Activated T-cell treated with anti-CD3 and anti-CD28 coated beads, Interleukin-2, amount 50 U/mL, for 72 hours (primary cell): ENCODE data around the gene ENDOV. TPM values are rescaled to one million over a fixed set of nuclear protein-coding genes. Genes with fewer than 3 reads are reported as not detected.

Experiments used
- ATAC-seq, 2 donors: fragments of 150-1000 bp; cut with Tn5 transposase; replicated peaks in 1 of 2; 2 replicates each; pipeline ENCODE4 v1.10.0; 2021; ENCODE audit warnings: moderate library complexity in 2 of 2, mild to moderate bottlenecking in 1 of 2
- DNase-seq, 2 donors: peaks; one replicate each; pipeline ENCODE4 v3.0.0; 2021 to 2022; ENCODE audit warnings: mixed read lengths in 1 of 2
- H3K27ac Mint-ChIP-seq: one replicate; pipeline ENCODE4 v1.8.0; 2022; ENCODE audit warnings: mild to moderate bottlenecking, moderate library complexity, mixed read lengths
- H3K27me3 Mint-ChIP-seq: one replicate; pipeline ENCODE4 v1.8.0; 2022; ENCODE audit warnings: low read depth, mixed read lengths
- H3K36me3 Mint-ChIP-seq, 2 donors: one replicate each; pipeline ENCODE4 v1.8.0; 2022; ENCODE audit warnings: mixed read lengths in 2 of 2, mild to moderate bottlenecking in 1 of 2; ENCODE audit not compliant: insufficient read depth in 2 of 2
- H3K4me1 Mint-ChIP-seq: one replicate; pipeline ENCODE4 v1.8.0; 2022; ENCODE audit warnings: low read depth, mixed read lengths
- H3K4me3 Mint-ChIP-seq, 2 donors: one replicate each; pipeline ENCODE4 v1.8.0; 2022; ENCODE audit warnings: mild to moderate bottlenecking in 2 of 2, mixed read lengths in 2 of 2, moderate library complexity in 2 of 2
- H3K9me3 Mint-ChIP-seq, 2 donors: one replicate each; pipeline ENCODE4 v1.8.0; 2022; ENCODE audit warnings: mixed read lengths in 2 of 2
- total RNA-seq, 2 donors: library from RNA; stranded (reverse); gene quantifications; one replicate each; pipeline ENCODE4 v1.2.3, GENCODE V29; 2022

The ENDOV gene
- total RNA-seq, 2 donors from 2014 or later: 25.3 to 29.0 TPM

GRCh38 chr17:80454557-80455335 lies 39.8 kb downstream of the ENDOV start:
- DNase-seq (peak; percentile 98), ATAC-seq (peak; percentile 95)
- Mint-ChIP-seq H3K4me1 (peaks cover 39% of the 10 kb centered on the region), H3K9me3 (no peaks in the 10 kb centered on the region), H3K36me3 (peaks cover 1 to 3% of the 10 kb centered on the region in 2 donors), H3K27me3 (peaks cover 31% of the 10 kb centered on the region), H3K4me3 (peak overlapping the region; percentile 94 to 96), H3K27ac (peak overlapping the region; percentile 96)

DNA sequence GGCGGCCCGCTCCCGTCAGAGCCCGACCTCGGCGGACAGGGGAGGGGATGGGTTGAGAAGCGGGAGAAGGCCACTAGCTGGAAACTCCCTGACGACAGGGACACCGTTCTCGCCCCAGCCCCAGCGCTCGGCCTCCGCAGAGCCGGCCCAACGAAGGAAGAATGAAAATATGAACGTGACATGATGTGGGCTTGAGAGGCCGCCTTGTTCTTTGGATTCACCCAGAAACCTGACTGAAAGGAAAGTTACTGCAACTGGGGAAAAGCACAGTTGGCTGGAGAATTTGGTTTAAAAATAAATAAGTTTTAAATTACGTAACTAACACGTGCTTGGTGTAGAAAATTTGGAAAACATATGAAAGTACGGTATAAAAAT lies 40.4 kb downstream of the ENDOV start:
- Mint-ChIP-seq H3K4me1 (peaks cover 39% of the 10 kb centered on the region), H3K9me3 (no peaks in the 10 kb centered on the region), H3K27ac (peak overlapping the region; percentile 96), H3K4me3 (peak overlapping the region; percentile 94 to 96), H3K36me3 (peaks cover 1 to 3% of the 10 kb centered on the region in 2 donors), H3K27me3 (peaks cover 34% of the 10 kb centered on the region)
- peak in 1 of 2 donors; percentile 42 for ATAC-seq
- peak; percentile 49 to 57 for DNase-seq

GRCh38 chr17:80455784-80456183 lies 40.8 kb downstream of the ENDOV start:
- H3K36me3 Mint-ChIP-seq: peaks cover 1 to 3% of the 10 kb centered on the region in 2 donors
- H3K4me3 Mint-ChIP-seq: peak overlapping the region; percentile 66 to 96
- no peak for ATAC-seq
- peaks cover 38% of the 10 kb centered on the region for H3K27me3 Mint-ChIP-seq
- no peak overlapping the region for H3K27ac Mint-ChIP-seq
- peaks cover 39% of the 10 kb centered on the region for H3K4me1 Mint-ChIP-seq
- no peak for DNase-seq
- H3K9me3 Mint-ChIP-seq: no peaks in the 10 kb centered on the region

- peaks cover 1 to 3% of the 10 kb centered on the region in 2 donors for H3K36me3 Mint-ChIP-seq
- no peaks in the 10 kb centered on the region for H3K9me3 Mint-ChIP-seq
- H3K27ac Mint-ChIP-seq: no peak overlapping the region
- H3K27me3 Mint-ChIP-seq: peaks cover 44% of the 10 kb centered on the region
- H3K4me3 Mint-ChIP-seq: peak overlapping the region; percentile 36 to 51
- DNase-seq (no peak), ATAC-seq (no peak)
- H3K4me1 Mint-ChIP-seq: peaks cover 39% of the 10 kb centered on the region
These were observed 41.7 kb downstream of the ENDOV start for GRCh38 chr17:80456465-80457235.

DNA sequence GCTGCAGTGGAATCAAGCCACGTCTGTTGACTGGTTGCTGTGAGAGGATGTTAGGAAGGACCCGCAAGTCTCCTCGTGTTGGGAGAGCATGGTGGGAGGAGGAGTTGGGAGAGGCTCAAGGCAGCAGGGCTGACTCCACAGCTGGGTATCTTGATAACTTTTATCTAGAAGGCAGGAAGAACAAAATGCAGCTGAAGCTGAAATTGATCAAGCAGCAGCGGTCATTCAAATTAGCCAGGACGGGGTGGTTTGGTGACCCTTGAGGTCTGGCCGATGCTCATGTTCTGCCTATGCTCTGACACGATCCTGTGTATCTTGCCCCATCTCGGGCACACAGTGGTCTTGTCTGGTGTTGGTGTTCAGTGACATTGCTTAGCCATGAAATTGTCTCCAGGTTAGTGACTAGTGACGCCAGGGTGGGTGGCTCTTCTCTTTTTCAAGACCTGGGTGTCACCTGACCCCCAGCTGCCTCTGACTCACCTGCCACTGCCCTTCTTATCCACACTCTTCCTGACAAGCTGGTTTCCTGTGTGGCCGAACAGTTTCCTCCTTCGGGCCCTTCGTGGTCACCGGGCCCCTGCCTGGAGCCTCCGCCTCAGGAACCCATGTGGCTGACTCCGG lies 42.4 kb downstream of the ENDOV start:
- H3K27ac Mint-ChIP-seq: no peak overlapping the region
- H3K4me3 Mint-ChIP-seq: no peak overlapping the region
- ATAC-seq (no peak), DNase-seq (peak in 1 of 2 donors; percentile 10)
- H3K9me3 Mint-ChIP-seq: no peaks in the 10 kb centered on the region
- H3K4me1 Mint-ChIP-seq: peaks cover 39% of the 10 kb centered on the region
- H3K36me3 Mint-ChIP-seq: peaks cover 1 to 3% of the 10 kb centered on the region in 2 donors
- peaks cover 44% of the 10 kb centered on the region for H3K27me3 Mint-ChIP-seq

DNA sequence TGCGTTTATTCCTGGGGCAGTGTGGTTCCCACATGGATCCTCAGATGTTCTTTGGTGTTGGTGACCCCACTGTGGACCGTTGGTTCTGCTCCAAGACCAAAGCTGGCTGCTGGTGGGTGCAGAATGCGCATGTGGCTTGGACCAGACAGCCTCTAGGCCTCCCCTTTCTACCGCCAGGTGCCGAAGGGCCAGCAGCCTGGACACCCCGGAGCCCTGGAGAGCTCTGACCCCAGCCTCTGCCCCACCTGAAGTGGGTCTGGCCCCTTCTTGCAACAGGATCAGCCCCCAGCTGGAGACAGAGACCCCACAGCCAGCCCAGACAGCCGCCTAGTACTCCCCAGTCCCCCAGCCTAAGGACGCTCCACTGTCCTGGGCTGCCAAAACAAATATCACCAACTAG lies 43.0 kb downstream of the ENDOV start:
- Mint-ChIP-seq H3K4me1 (peaks cover 38% of the 10 kb centered on the region), H3K4me3 (no peak overlapping the region), H3K27ac (no peak overlapping the region), H3K9me3 (no peaks in the 10 kb centered on the region), H3K36me3 (peaks cover 1 to 3% of the 10 kb centered on the region in 2 donors), H3K27me3 (peaks cover 44% of the 10 kb centered on the region)
- no peak for DNase-seq
- no peak for ATAC-seq

- no peak for ATAC-seq
- H3K27me3 Mint-ChIP-seq: peaks cover 44% of the 10 kb centered on the region
These were observed 44.3 kb downstream of the ENDOV start for GRCh38 chr17:80459234-80459633.

DNA sequence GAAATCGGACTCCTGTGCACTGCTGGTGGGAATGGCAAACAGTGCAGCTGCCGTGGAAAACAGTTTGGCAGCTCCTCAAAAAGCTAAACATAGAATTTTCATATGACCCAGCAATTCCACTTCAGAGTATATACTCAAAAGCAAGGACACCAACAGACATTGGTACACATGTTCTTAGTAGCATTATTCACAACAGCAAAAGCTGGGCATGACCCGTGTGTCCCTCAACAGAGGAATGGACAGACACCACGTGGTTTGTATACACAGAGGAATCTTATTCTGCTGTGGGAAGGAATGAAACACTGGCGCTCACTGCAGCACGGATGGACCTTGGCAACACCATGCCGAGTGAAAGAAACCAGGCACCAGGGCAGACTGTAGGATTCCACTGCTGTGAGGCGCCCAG lies 45.5 kb downstream of the ENDOV start:
- Mint-ChIP-seq H3K27me3 (peaks cover 44% of the 10 kb centered on the region), H3K9me3 (no peaks in the 10 kb centered on the region), H3K4me1 (peaks cover 20% of the 10 kb centered on the region), H3K27ac (no peak overlapping the region), H3K4me3 (no peak overlapping the region), H3K36me3 (no peaks in the 10 kb centered on the region)
- DNase-seq (no peak), ATAC-seq (no peak)

More at GRCh38 chr17:80459234-80459633, 44.3 kb downstream of the ENDOV start:
- no peak for DNase-seq
- no peaks in the 10 kb centered on the region for H3K36me3 Mint-ChIP-seq
- H3K4me3 Mint-ChIP-seq: no peak overlapping the region
- H3K27ac Mint-ChIP-seq: no peak overlapping the region
- peaks cover 25% of the 10 kb centered on the region for H3K4me1 Mint-ChIP-seq
- no peaks in the 10 kb centered on the region for H3K9me3 Mint-ChIP-seq

- H3K27ac Mint-ChIP-seq: no peak overlapping the region
- peaks cover 41% of the 10 kb centered on the region for H3K27me3 Mint-ChIP-seq
- H3K9me3 Mint-ChIP-seq: no peaks in the 10 kb centered on the region
- no peaks in the 10 kb centered on the region for H3K36me3 Mint-ChIP-seq
- no peak overlapping the region for H3K4me3 Mint-ChIP-seq
- ATAC-seq (no peak), DNase-seq (no peak)
- H3K4me1 Mint-ChIP-seq: peaks cover 11% of the 10 kb centered on the region
These were observed 46.7 kb downstream of the ENDOV start for GRCh38 chr17:80461528-80462160.

DNA sequence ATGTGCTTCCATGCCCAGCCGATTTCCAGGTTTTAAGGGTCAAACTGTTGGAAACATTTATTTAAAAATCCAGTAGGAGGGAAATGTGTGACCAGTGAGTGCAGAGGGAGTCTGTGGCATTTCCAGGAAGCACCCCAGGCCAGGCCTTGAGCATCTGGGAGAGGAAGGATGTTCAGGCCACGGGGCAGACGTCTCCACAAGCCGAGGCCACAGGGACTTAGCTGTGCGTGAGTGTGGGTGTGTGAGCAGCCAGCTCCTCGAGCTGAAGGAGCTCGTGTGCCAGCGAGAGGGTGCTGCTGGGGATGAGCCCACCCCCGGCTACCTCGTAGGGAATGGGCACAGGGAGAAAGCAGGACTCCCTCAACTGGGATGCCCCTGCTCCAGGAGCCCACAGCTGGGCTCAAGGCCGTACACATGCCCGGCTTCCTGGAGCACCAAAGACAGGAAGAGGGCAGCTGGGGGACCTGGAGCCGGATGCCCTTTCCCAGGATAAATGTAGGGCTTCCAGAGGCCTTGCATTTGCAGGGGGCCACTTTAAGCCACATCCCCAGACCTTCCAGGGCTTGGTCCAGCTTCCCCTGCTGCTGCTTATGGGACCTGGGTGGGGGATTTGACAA lies 48.9 kb downstream of the ENDOV start:
- H3K36me3 Mint-ChIP-seq: no peaks in the 10 kb centered on the region
- no peaks in the 10 kb centered on the region for H3K4me1 Mint-ChIP-seq
- H3K27ac Mint-ChIP-seq: no peak overlapping the region
- H3K4me3 Mint-ChIP-seq: no peak overlapping the region
- DNase-seq (no peak), ATAC-seq (no peak)
- H3K9me3 Mint-ChIP-seq: no peaks in the 10 kb centered on the region
- H3K27me3 Mint-ChIP-seq: peaks cover 40% of the 10 kb centered on the region

GRCh38 chr17:80464486-80464885 lies 49.5 kb downstream of the ENDOV start:
- Mint-ChIP-seq H3K27ac (no peak overlapping the region), H3K9me3 (no peaks in the 10 kb centered on the region), H3K36me3 (no peaks in the 10 kb centered on the region), H3K27me3 (peaks cover 39% of the 10 kb centered on the region), H3K4me1 (no peaks in the 10 kb centered on the region), H3K4me3 (no peak overlapping the region)
- no peak for ATAC-seq
- DNase-seq: no peak

GRCh38 chr17:80465327-80465974 lies 50.5 kb downstream of the ENDOV start:
- Mint-ChIP-seq H3K27me3 (peaks cover 32% of the 10 kb centered on the region), H3K27ac (no peak overlapping the region), H3K36me3 (no peaks in the 10 kb centered on the region), H3K4me1 (no peaks in the 10 kb centered on the region), H3K4me3 (no peak overlapping the region), H3K9me3 (no peaks in the 10 kb centered on the region)
- ATAC-seq (no peak), DNase-seq (no peak)
